Measurements from ENCODE around the gene ZNF768. TPM values are rescaled to one million over a fixed set of nuclear protein-coding genes. Genes with fewer than 3 reads are reported as not detected.
A peak's percentile ranks its signal among the peaks of the same experiment; 100 is the strongest.
"Not testable (repeated sequence)": the region's sequence is repeated elsewhere in the genome, so short reads cannot be mapped to it uniquely, and the experiment has no call there.

The ZNF768 gene
- total RNA-seq, 1 donor from 2014 or later: 15.5 TPM

DNA sequence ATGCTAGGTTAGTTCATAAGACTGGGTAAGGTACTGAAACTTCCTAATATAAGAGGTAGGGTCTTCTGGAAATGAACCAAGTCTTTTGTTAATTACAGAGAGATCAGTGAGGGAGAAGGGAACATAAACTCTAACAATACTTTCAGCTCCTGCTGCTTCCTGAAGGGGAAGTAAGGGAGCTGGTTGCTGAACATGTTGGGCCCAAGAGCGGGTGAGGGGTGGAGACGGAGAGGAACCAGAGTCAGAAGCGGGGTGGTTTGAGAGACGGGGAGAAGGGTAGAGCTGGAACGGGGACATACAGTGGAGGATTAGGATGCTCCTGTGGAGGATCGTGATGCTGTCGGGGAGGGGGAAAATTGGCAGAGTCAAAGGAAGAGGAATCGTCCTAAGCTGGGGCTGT lies 19.7 kb upstream of the ZNF768 start:
- Mint-ChIP-seq H3K4me3 (no peak overlapping the region), H3K27ac (peak overlapping the region; percentile 18)

DNA sequence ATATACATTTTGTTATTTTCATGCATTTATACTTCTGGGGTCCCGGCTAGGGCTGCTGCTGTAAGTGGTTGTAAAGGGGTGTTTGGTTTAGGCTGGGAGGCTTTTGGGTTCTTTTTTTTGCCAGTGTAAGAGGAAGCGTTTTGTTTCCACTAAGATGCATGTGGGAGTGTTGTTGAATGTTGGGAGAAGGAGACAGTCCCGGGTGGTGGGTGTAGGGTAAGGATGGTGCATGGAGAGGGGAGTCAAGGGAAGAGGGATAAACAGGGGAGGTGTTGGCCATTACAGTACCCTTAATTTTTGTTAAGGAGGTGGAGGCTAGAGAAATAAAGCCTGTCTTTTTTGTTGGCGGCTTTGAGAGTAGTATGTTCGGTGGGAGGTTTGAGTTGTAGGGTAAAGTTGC lies 16.7 kb upstream of the ZNF768 start:
- Histone ChIP-seq H3K9ac (no peak overlapping the region), H2AFZ (replicated peaks) (no peak overlapping the region), H3K79me2 (ENCODE audit: low read depth) (peaks cover 5% of the 10 kb centered on the region), H3K36me3 (no peaks in the 10 kb centered on the region), H3F3A (ENCODE audit: low read depth) (peaks cover 7% of the 10 kb centered on the region), H3K27ac (no peak overlapping the region), H3K4me3 (no peak overlapping the region), H3K27me3 (no peaks in the 10 kb centered on the region), H3K4me2 (peak overlapping the region; percentile 61), H3K9me3 (ENCODE audit: low read depth) (no peaks in the 10 kb centered on the region), H4K20me1 (ENCODE audit: low read depth) (no peaks in the 10 kb centered on the region), H3K4me1 (peaks cover 29% of the 10 kb centered on the region)
- Mint-ChIP-seq H3K27me3 (ENCODE audit: insufficient read depth, low read depth) (peaks cover 5% of the 10 kb centered on the region), H3K36me3 (no peaks in the 10 kb centered on the region), H3K4me3 (no peak overlapping the region), H3K4me1 (peaks cover 5% of the 10 kb centered on the region), H3K9me3 (peaks cover 2% of the 10 kb centered on the region), H3K27ac (no peak overlapping the region)
- no peak for TF ChIP-seq EZH2phosphoT487 (IDR thresholded peaks at IDR 0.05)
- no peak for TF ChIP-seq EZH2 (IDR thresholded peaks at IDR 0.05)
- TF ChIP-seq, protein P1, sequence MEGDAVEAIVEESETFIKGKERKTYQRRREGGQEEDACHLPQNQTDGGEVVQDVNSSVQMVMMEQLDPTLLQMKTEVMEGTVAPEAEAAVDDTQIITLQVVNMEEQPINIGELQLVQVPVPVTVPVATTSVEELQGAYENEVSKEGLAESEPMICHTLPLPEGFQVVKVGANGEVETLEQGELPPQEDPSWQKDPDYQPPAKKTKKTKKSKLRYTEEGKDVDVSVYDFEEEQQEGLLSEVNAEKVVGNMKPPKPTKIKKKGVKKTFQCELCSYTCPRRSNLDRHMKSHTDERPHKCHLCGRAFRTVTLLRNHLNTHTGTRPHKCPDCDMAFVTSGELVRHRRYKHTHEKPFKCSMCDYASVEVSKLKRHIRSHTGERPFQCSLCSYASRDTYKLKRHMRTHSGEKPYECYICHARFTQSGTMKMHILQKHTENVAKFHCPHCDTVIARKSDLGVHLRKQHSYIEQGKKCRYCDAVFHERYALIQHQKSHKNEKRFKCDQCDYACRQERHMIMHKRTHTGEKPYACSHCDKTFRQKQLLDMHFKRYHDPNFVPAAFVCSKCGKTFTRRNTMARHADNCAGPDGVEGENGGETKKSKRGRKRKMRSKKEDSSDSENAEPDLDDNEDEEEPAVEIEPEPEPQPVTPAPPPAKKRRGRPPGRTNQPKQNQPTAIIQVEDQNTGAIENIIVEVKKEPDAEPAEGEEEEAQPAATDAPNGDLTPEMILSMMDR (IDR thresholded peaks at IDR 0.05): no peak
- no peak for DNase-seq (ENCODE audit: low spot score)

More for the DNA sequence above, 19.7 kb upstream of the ZNF768 start:
- Histone ChIP-seq H3K27ac (no peak overlapping the region), H3K79me2 (ENCODE audit: low read depth) (peaks cover 5% of the 10 kb centered on the region), H3K4me1 (peaks cover 28% of the 10 kb centered on the region), H4K20me1 (ENCODE audit: low read depth) (no peaks in the 10 kb centered on the region), H2AFZ (replicated peaks) (no peak overlapping the region), H3K4me2 (no peak overlapping the region), H3K9ac (no peak overlapping the region), H3F3A (ENCODE audit: low read depth) (peaks cover 6% of the 10 kb centered on the region), H3K9me3 (ENCODE audit: low read depth) (no peaks in the 10 kb centered on the region), H3K36me3 (no peaks in the 10 kb centered on the region), H3K27me3 (no peaks in the 10 kb centered on the region), H3K4me3 (no peak overlapping the region)
- TF ChIP-seq EZH2phosphoT487 (IDR thresholded peaks at IDR 0.05) (no peak), EZH2 (IDR thresholded peaks at IDR 0.05) (no peak)
- TF ChIP-seq, protein P1 (IDR thresholded peaks at IDR 0.05): no peak
- peaks cover 2% of the 10 kb centered on the region for H3K27me3 Mint-ChIP-seq (ENCODE audit: insufficient read depth, low read depth)
- no peak for DNase-seq (ENCODE audit: low spot score)
- peaks cover 2% of the 10 kb centered on the region for H3K9me3 Mint-ChIP-seq
- H3K36me3 Mint-ChIP-seq: no peaks in the 10 kb centered on the region
- H3K4me1 Mint-ChIP-seq: peaks cover 10% of the 10 kb centered on the region

DNA sequence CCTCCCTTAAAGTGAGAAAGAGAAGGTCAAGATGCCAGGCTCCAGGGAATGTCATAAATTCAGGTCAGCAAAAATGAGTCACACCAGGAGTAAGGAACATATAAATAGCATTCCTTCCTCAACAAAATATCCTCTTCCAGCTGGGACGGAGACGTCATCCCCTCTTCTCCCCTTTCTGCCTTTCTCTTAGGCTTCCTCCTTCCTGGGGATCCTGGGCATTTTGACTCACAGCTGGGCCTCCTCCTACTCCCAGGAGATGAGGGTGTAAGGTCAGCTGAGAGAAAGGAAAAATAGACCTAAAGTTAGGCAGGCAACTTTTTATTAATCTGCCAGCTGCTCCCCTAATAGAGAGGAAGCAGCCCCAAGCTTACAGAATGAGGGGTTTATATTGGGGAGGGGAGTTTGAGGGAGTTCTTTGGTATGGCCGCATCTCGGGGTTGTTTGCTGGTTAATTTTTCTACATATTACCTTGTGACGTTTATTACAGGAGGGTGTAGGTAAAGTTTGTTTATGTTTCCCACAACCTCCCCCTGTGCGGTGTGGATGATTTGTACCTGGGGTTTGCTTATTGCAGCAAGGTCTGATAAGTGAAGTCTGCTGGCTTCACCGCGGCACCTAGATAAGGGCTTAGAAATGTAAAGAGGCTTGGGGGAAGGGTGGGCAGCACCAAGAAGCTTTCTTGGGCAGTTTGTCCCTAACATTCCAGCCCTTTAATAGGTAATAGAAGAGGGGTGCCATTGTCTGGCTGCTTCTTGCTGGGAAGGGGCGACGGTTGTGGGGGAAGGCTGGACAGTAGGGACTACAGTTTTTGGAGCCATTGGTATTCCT lies 15.3 kb upstream of the ZNF768 start:
- Mint-ChIP-seq H3K4me1 (peaks cover 8% of the 10 kb centered on the region), H3K9me3 (no peaks in the 10 kb centered on the region), H3K4me3 (no peak overlapping the region), H3K27ac (no peak overlapping the region), H3K27me3 (ENCODE audit: insufficient read depth, low read depth) (peaks cover 4% of the 10 kb centered on the region), H3K36me3 (peaks cover 7% of the 10 kb centered on the region)
- Histone ChIP-seq H3K9ac (no peak overlapping the region), H2AFZ (replicated peaks) (peak overlapping the region; percentile 86), H3K27ac (no peak overlapping the region), H4K20me1 (ENCODE audit: low read depth) (no peaks in the 10 kb centered on the region), H3K9me3 (ENCODE audit: low read depth) (no peaks in the 10 kb centered on the region), H3K79me2 (ENCODE audit: low read depth) (peaks cover 7% of the 10 kb centered on the region), H3K36me3 (no peaks in the 10 kb centered on the region), H3K4me1 (peaks cover 29% of the 10 kb centered on the region), H3K4me3 (peak overlapping the region; percentile 26), H3K27me3 (no peaks in the 10 kb centered on the region), H3K4me2 (peak overlapping the region; percentile 61), H3F3A (ENCODE audit: low read depth) (peaks cover 7% of the 10 kb centered on the region)
- TF ChIP-seq, protein P1 (IDR thresholded peaks at IDR 0.05): no peak
- peak; percentile 18 for DNase-seq (ENCODE audit: low spot score)

DNA sequence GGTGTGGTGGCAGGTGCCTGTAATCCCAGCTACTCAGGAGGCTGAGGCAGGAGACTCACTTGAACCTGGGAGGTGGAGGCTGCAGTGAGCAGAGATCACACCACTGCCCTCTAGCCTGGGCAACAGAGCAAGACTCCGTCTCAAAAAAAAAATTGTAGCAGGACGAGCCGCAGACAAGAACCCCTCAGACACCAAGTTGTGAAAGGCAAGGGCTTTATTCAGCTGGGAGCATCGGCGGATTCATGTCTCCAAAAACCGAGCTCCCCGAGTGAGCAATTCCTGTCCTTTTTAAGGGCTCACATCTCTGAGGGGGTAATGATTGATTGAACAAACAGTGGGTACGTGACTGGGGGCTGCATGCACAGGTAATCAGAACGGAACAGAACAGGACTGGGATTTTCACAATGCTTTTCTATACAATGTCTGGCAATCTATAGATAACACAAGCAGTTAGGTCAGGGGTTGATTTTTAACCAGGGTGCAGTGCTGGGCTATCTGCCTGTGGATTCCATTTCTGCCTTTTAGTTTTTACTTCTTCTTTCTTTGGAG lies 14.6 kb upstream of the ZNF768 start:
- H3K36me3 Mint-ChIP-seq; H3K4me2 ChIP-seq; DNase-seq (ENCODE audit: low spot score); H4K20me1 ChIP-seq (ENCODE audit: low read depth); H3K27me3 Mint-ChIP-seq (ENCODE audit: insufficient read depth, low read depth); H2AFZ ChIP-seq (replicated peaks); H3K4me3 Mint-ChIP-seq; H3K27ac Mint-ChIP-seq; H3K27me3 ChIP-seq; H3K9me3 ChIP-seq (ENCODE audit: low read depth); H3K9ac ChIP-seq; H3K36me3 ChIP-seq; H3K4me1 Mint-ChIP-seq; H3F3A ChIP-seq (ENCODE audit: low read depth); H3K9me3 Mint-ChIP-seq; H3K4me3 ChIP-seq; H3K27ac ChIP-seq: not testable (repeated sequence)
- Histone ChIP-seq H3K79me2 (ENCODE audit: low read depth) (peaks cover 14% of the 10 kb centered on the region), H3K4me1 (peaks cover 32% of the 10 kb centered on the region)

DNA sequence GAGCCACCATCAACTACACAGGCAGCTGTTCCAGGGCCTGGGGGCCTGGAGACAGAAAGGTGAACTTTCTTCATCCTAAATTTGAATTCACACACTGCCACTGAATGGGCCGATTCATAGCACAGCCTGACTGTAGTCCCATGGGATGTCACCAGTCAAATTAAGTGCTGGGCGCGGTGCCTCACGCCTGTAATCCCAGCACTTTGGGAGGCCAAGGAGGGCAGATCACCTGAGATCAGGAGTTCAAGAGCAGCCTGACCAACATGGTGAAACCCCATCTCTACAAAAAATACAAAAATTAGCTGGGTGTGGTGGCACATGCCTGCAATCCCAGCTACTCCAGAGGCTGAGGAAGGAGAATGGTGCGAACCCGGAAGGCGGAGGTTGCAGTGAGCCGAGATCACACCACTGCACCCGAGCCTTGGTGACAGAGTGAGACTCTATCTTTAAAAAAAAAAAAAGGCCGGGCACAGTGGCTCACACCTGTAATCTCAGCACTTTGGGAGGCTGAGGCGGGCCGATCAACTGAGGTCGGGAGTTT lies 13.7 kb upstream of the ZNF768 start:
- Histone ChIP-seq H3F3A (ENCODE audit: low read depth) (peaks cover 13% of the 10 kb centered on the region), H3K79me2 (ENCODE audit: low read depth) (peaks cover 20% of the 10 kb centered on the region), H3K4me1 (peaks cover 32% of the 10 kb centered on the region)
- H3K4me2 ChIP-seq; H3K4me3 Mint-ChIP-seq; H3K36me3 Mint-ChIP-seq; DNase-seq (ENCODE audit: low spot score); H3K9me3 Mint-ChIP-seq; H3K9me3 ChIP-seq (ENCODE audit: low read depth); H3K27me3 Mint-ChIP-seq (ENCODE audit: insufficient read depth, low read depth); H3K36me3 ChIP-seq; H2AFZ ChIP-seq (replicated peaks); H3K27me3 ChIP-seq; H3K4me3 ChIP-seq; H3K27ac Mint-ChIP-seq; H3K27ac ChIP-seq; H4K20me1 ChIP-seq (ENCODE audit: low read depth); H3K9ac ChIP-seq: not testable (repeated sequence)
- H3K4me1 Mint-ChIP-seq: peaks cover 16% of the 10 kb centered on the region

Data from neural progenitor cell (in vitro differentiated cells).